H9 (cell line): ENCODE measurements around the gene SEMA5A. TPM values are rescaled to one million over a fixed set of nuclear protein-coding genes. Genes with fewer than 3 reads are reported as not detected.

ENCODE experiments used
- DNase-seq: peaks from one replicate; pipeline ENCODE4 v3.0.0-alpha.2; 2017
- H2AFZ ChIP-seq: one replicate; pipeline ENCODE4 v1.6.1; 2013; ENCODE audit warnings: mild to moderate bottlenecking, low read length, control low read depth, moderate library complexity
- H2AK5ac ChIP-seq: 2 replicates; pipeline ENCODE4 v1.6.1; 2013; ENCODE audit warnings: low read length, control low read depth, mixed read lengths; ENCODE audit not compliant: insufficient read length
- H2BK120ac ChIP-seq: one replicate; pipeline ENCODE4 v1.6.1; 2013; ENCODE audit warnings: low read depth, mild to moderate bottlenecking, low read length, control low read depth, inconsistent platforms; ENCODE audit not compliant: poor library complexity, severe bottlenecking
- H2BK12ac ChIP-seq: 2 replicates; pipeline ENCODE4 v1.6.1; 2013; ENCODE audit warnings: low read length, control low read depth, mixed read lengths, low read depth; ENCODE audit not compliant: insufficient read length
- H2BK15ac ChIP-seq: 2 replicates; pipeline ENCODE4 v1.6.1; 2013; ENCODE audit warnings: low read depth, low read length, control low read depth
- H2BK20ac ChIP-seq: one replicate; pipeline ENCODE4 v1.6.1; 2013; ENCODE audit warnings: low read depth, mild to moderate bottlenecking, low read length, control low read depth, inconsistent platforms; ENCODE audit not compliant: poor library complexity, severe bottlenecking
- H2BK5ac ChIP-seq: 2 replicates; pipeline ENCODE4 v1.6.1; 2013; ENCODE audit warnings: low read length, control low read depth, mixed read lengths; ENCODE audit not compliant: insufficient read length
- H3K14ac ChIP-seq: 2 replicates; pipeline ENCODE4 v1.6.1; 2013; ENCODE audit warnings: low read length, control low read depth; ENCODE audit not compliant: insufficient read depth
- H3K18ac ChIP-seq: 2 replicates; pipeline ENCODE4 v1.6.1; 2013; ENCODE audit warnings: low read depth, mild to moderate bottlenecking, mixed read lengths, low read length, control low read depth; ENCODE audit not compliant: insufficient read length
- H3K23ac ChIP-seq: 2 replicates; pipeline ENCODE4 v1.6.1; 2013; ENCODE audit warnings: low read length, control low read depth, mixed read lengths, low read depth; ENCODE audit not compliant: insufficient read length
- H3K23me2 ChIP-seq: 2 replicates; pipeline ENCODE4 v1.6.1; 2013; ENCODE audit warnings: low read depth, mild to moderate bottlenecking, mixed read lengths, low read length, control low read depth; ENCODE audit not compliant: insufficient read length, poor library complexity, severe bottlenecking
- H3K27ac ChIP-seq: 2 replicates; pipeline ENCODE4 v1.5.1; 2013; ENCODE audit warnings: low read length, control low read depth, mixed read lengths, low read depth; ENCODE audit not compliant: insufficient read length
- H3K27me3 ChIP-seq: 2 replicates; pipeline ENCODE4 v1.6.1; 2013; ENCODE audit warnings: low read length, control low read depth, inconsistent platforms; ENCODE audit not compliant: insufficient read depth
- H3K4ac ChIP-seq: 2 replicates; pipeline ENCODE4 v1.6.1; 2013; ENCODE audit warnings: low read depth, mild to moderate bottlenecking, control low read depth, inconsistent platforms, low read length, moderate library complexity
- H3K4me1 ChIP-seq: 2 replicates; pipeline ENCODE4 v1.6.1; 2013; ENCODE audit warnings: low read length, control low read depth, inconsistent platforms; ENCODE audit not compliant: insufficient read depth
- H3K4me2 ChIP-seq: 2 replicates; pipeline ENCODE4 v1.6.1; 2013; ENCODE audit warnings: low read length, control low read depth, mixed read lengths; ENCODE audit not compliant: insufficient read length, insufficient read depth
- H3K56ac ChIP-seq: 2 replicates; pipeline ENCODE4 v1.6.1; 2013; ENCODE audit warnings: low read depth, mild to moderate bottlenecking, mixed read lengths, low read length, control low read depth; ENCODE audit not compliant: insufficient read length
- H3K79me1 ChIP-seq: 2 replicates; pipeline ENCODE4 v1.6.1; 2013; ENCODE audit warnings: low read depth, mild to moderate bottlenecking, moderate library complexity, low read length, control low read depth, inconsistent platforms; ENCODE audit not compliant: insufficient read depth, poor library complexity, severe bottlenecking
- H3K79me2 ChIP-seq: 2 replicates; pipeline ENCODE4 v1.6.1; 2013; ENCODE audit warnings: low read length, control low read depth, inconsistent platforms; ENCODE audit not compliant: insufficient read depth
- H3K9ac ChIP-seq: 2 replicates; pipeline ENCODE4 v1.6.1; 2013; ENCODE audit warnings: low read length, control low read depth, mixed read lengths; ENCODE audit not compliant: insufficient read length; ENCODE audit errors: extremely low read depth
- H3K9me3 ChIP-seq: one replicate; pipeline ENCODE4 v1.6.1; 2013; ENCODE audit warnings: low read depth, low read length, inconsistent platforms; ENCODE audit not compliant: control insufficient read depth
- H3T11ph ChIP-seq: one replicate; pipeline ENCODE4 v1.6.1; 2013; ENCODE audit warnings: mild to moderate bottlenecking, low read length, control low read depth, inconsistent platforms
- H4K20me1 ChIP-seq: one replicate; pipeline ENCODE4 v1.6.1; 2013; ENCODE audit not compliant: control insufficient read depth, insufficient read length, insufficient read depth
- H4K5ac ChIP-seq: 2 replicates; pipeline ENCODE4 v1.6.1; 2013; ENCODE audit warnings: low read depth, mild to moderate bottlenecking, mixed read lengths, low read length, control low read depth; ENCODE audit not compliant: insufficient read length
- H4K8ac ChIP-seq: replicated peaks from 2 replicates; pipeline ENCODE4 v1.6.1; 2013; ENCODE audit warnings: low read length, control low read depth, mixed read lengths, low read depth; ENCODE audit not compliant: insufficient read length
- H4K91ac ChIP-seq: 2 replicates; pipeline ENCODE4 v1.6.1; 2013; ENCODE audit warnings: low read depth, mild to moderate bottlenecking, moderate library complexity, mixed read lengths, low read length, control low read depth; ENCODE audit not compliant: insufficient read length
- H3K27ac Mint-ChIP-seq, 3 experiments: 2 replicates in 2 of 3; 3 replicates in 1 of 3; pipeline ENCODE4 v1.8.0; 2020 to 2021; ENCODE audit warnings: mixed read lengths in 3 of 3, mild to moderate bottlenecking in 1 of 3, moderate library complexity in 1 of 3
- H3K27me3 Mint-ChIP-seq: 2 replicates; pipeline ENCODE4 v1.8.0; 2021; ENCODE audit warnings: low read depth, mild to moderate bottlenecking, moderate library complexity, mixed read lengths
- H3K36me3 Mint-ChIP-seq, 3 experiments: 2 replicates in 2 of 3; 3 replicates in 1 of 3; pipeline ENCODE4 v1.8.0; 2020 to 2021; ENCODE audit warnings: low read depth in 3 of 3, mixed read lengths in 3 of 3; ENCODE audit not compliant: insufficient read depth in 1 of 3
- H3K4me1 Mint-ChIP-seq, 2 experiments: 2 replicates each; pipeline ENCODE4 v1.8.0; 2020; ENCODE audit warnings: mixed read lengths in 2 of 2
- H3K4me3 Mint-ChIP-seq, 2 experiments: 2 replicates in 1 of 2; 3 replicates in 1 of 2; pipeline ENCODE4 v1.8.0; 2020 to 2021; ENCODE audit warnings: mild to moderate bottlenecking in 2 of 2, mixed read lengths in 2 of 2, moderate library complexity in 1 of 2
- H3K9me3 Mint-ChIP-seq, 2 experiments: 2 replicates in 1 of 2; 3 replicates in 1 of 2; pipeline ENCODE4 v1.8.0; 2020; ENCODE audit warnings: mild to moderate bottlenecking in 2 of 2, mixed read lengths in 2 of 2, moderate library complexity in 1 of 2
- WGBS: extraction: QIAGEN DNeasy Blood & Tissue Kit; methylation state at CpG from one replicate; pipeline ENCODE4 v1.1.7; 2013; ENCODE audit warnings: missing lambda C conversion rate, low lambda C conversion rate, mixed read lengths; ENCODE audit not compliant: insufficient read length; ENCODE audit errors: extremely low coverage; 5-methylcytosine and 5-hydroxymethylcytosine counted together
- total RNA-seq: library from RNA; stranded (reverse); gene quantifications from 2 replicates; pipeline ENCODE4 v1.2.1, GENCODE V29; 2021
- TF ChIP-seq, protein P1 (sequence below): fragments of 200-600 bp; sonication (generic); conservative IDR thresholded peaks from 3 replicates; pipeline ENCODE4 v1.8.0; 2021; ENCODE audit warnings: antibody characterized with exemption, mild to moderate bottlenecking

The SEMA5A gene
- total RNA-seq, 1 experiment from 2014 or later, result 4.3 TPM

- H3K4me1 ChIP-seq, result peaks cover 2% of the 10 kb centered on the region; the same call in 1 of the 2 replicates
- no peaks in the 10 kb centered on the region for H3K23me2 ChIP-seq
- peaks cover 7 to 8% of the 10 kb centered on the region in 2 experiments for H3K4me1 Mint-ChIP-seq
- no peaks in the 10 kb centered on the region for H3K27me3 Mint-ChIP-seq
- H3K79me2 ChIP-seq, result no peaks in the 10 kb centered on the region
- no peak overlapping the region for H3K4me3 Mint-ChIP-seq
- WGBS, result no CpG with 5 or more reads among the region's 6 CpGs
- no peak overlapping the region for H2BK20ac ChIP-seq
- no peak overlapping the region for H2BK12ac ChIP-seq
- no peak overlapping the region for H2BK15ac ChIP-seq
- no peaks in the 10 kb centered on the region for H4K20me1 ChIP-seq
- DNase-seq, result no peak
- no peak overlapping the region for H2AFZ ChIP-seq
- no peaks in the 10 kb centered on the region for H3K79me1 ChIP-seq
- H3K9ac ChIP-seq, result no peak overlapping the region
- H2BK120ac ChIP-seq, result no peak overlapping the region
- no peak overlapping the region for H4K8ac ChIP-seq
- no peak overlapping the region for H3K27ac Mint-ChIP-seq
- no peak overlapping the region for H4K91ac ChIP-seq
- H3K18ac ChIP-seq, result no peak overlapping the region
- H3K27ac ChIP-seq, result no peak overlapping the region
- H2AK5ac ChIP-seq, result no peak overlapping the region
- no peaks in the 10 kb centered on the region for H3K27me3 ChIP-seq
- no peaks in the 10 kb centered on the region for H3K9me3 ChIP-seq
- H3K56ac ChIP-seq, result no peak overlapping the region
- no peaks in the 10 kb centered on the region; a peak in 1 of 7 replicates for H3K36me3 Mint-ChIP-seq
- H3K4ac ChIP-seq, result no peak overlapping the region
- H2BK5ac ChIP-seq, result no peak overlapping the region
- H3K9me3 Mint-ChIP-seq, result no peaks in the 10 kb centered on the region
- no peak overlapping the region for H3K14ac ChIP-seq
- H3T11ph ChIP-seq, result no peak overlapping the region
- H3K4me2 ChIP-seq, result no peak overlapping the region
- H3K23ac ChIP-seq, result no peak overlapping the region
- TF ChIP-seq, protein P1, sequence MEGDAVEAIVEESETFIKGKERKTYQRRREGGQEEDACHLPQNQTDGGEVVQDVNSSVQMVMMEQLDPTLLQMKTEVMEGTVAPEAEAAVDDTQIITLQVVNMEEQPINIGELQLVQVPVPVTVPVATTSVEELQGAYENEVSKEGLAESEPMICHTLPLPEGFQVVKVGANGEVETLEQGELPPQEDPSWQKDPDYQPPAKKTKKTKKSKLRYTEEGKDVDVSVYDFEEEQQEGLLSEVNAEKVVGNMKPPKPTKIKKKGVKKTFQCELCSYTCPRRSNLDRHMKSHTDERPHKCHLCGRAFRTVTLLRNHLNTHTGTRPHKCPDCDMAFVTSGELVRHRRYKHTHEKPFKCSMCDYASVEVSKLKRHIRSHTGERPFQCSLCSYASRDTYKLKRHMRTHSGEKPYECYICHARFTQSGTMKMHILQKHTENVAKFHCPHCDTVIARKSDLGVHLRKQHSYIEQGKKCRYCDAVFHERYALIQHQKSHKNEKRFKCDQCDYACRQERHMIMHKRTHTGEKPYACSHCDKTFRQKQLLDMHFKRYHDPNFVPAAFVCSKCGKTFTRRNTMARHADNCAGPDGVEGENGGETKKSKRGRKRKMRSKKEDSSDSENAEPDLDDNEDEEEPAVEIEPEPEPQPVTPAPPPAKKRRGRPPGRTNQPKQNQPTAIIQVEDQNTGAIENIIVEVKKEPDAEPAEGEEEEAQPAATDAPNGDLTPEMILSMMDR, result no peak
- H4K5ac ChIP-seq, result no peak overlapping the region
These were observed 16.8 kb downstream of the SEMA5A start for GRCh38 chr5:9529041-9529480.
